ENCODE data around the gene TMEM255B.

TMEM255B gene

GRCh38 chr13:113852536-113853517 lies 93.8 kb downstream of the TMEM255B start:
- no peak for DNase-seq

GRCh38 chr13:113853518-113854237 lies 94.7 kb downstream of the TMEM255B start:
- no peak for DNase-seq

GRCh38 chr13:113854238-113855011 lies 95.4 kb downstream of the TMEM255B start:
- DNase-seq, result no peak

GRCh38 chr13:113855012-113855921 lies 96.2 kb downstream of the TMEM255B start:
- DNase-seq, result no peak

- no peak for DNase-seq
Measured at GRCh38 chr13:113855931-113856715, 97.1 kb downstream of the TMEM255B start.

GRCh38 chr13:113856716-113857065 lies 97.7 kb downstream of the TMEM255B start:
- no peak for DNase-seq

- DNase-seq, result no peak
Measured at GRCh38 chr13:113857531-113858195, 98.6 kb downstream of the TMEM255B start.

GRCh38 chr13:113859311-113860050 lies 100.5 kb downstream of the TMEM255B start:
- no peak for DNase-seq

GRCh38 chr13:113860051-113860664 lies 101.1 kb downstream of the TMEM255B start:
- DNase-seq, result no peak

GRCh38 chr13:113860665-113861432 lies 101.8 kb downstream of the TMEM255B start:
- DNase-seq, result no peak

- no peak for DNase-seq
Measured at GRCh38 chr13:113861433-113862030, 102.5 kb downstream of the TMEM255B start.

- DNase-seq, result no peak
Measured at GRCh38 chr13:113862191-113862930, 103.3 kb downstream of the TMEM255B start.

- DNase-seq, result no peak
Measured at GRCh38 chr13:113862931-113863523, 104.0 kb downstream of the TMEM255B start.

GRCh38 chr13:113863524-113864272 lies 104.7 kb downstream of the TMEM255B start, which contains the start of gene GAS6:
Gene GAS6 (minus strand): TSS chr13:113864076. CDS start chr13:113863920, 156 bp downstream.
- no peak for DNase-seq

- DNase-seq, result no peak
Measured at GRCh38 chr13:113864273-113864890, 105.4 kb downstream of the TMEM255B start.

GRCh38 chr13:113865427-113865826 lies 106.4 kb downstream of the TMEM255B start:
- DNase-seq, result no peak
